Fibroblast of lung (primary cell): ENCODE data around the gene TMPO.

Experiments
- EZH2 ChIP-seq: IDR thresholded peaks from 2 replicates; pipeline ENCODE4 v1.5.1; 2012; ENCODE audit warnings: low read length, control low read depth, mild to moderate bottlenecking; ENCODE audit errors: missing control alignments
- TF ChIP-seq, protein P1 (sequence below), 2 donors: IDR thresholded peaks in 1 of 2; conservative IDR thresholded peaks in 1 of 2; 1 replicate in 1 of 2; 2 replicates in 1 of 2; pipeline ENCODE4 v1.5.1; 2011 to 2012; ENCODE audit warnings: low read length in 2 of 2, control low read depth in 1 of 2, inconsistent platforms in 1 of 2, low read depth in 1 of 2, mild to moderate bottlenecking in 1 of 2

DNA sequence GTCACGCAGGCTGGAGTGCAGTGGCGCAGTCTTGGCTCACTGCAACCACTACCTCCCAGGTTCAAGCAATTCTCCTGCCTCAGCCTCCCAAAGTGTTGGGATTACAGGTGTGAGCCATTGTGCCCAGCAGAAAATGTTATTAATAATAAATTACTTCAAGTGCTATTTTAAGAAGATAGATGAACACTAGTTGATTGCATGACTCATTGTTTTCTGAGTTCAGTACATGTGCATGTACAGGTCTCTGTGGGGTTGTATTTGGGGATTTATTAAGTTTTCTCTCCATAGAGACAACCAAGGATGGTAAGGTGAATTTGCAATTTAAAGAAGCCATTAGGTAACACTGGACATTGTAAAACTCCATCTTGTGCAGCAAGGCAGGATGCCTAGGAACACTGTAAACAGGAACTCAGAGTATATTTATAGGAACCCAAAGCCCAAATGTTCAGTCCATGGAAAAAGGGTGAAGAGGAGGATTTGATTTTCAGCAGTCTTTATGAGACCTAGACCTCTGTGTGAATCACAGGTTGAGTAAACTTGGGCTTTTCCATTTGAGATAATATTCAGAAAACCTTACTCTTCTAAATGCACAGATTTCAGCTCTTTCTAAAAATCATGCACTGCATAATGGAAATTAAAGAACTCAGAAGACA is 49.3 kb upstream of the TMPO start:
- TF ChIP-seq, protein P1, sequence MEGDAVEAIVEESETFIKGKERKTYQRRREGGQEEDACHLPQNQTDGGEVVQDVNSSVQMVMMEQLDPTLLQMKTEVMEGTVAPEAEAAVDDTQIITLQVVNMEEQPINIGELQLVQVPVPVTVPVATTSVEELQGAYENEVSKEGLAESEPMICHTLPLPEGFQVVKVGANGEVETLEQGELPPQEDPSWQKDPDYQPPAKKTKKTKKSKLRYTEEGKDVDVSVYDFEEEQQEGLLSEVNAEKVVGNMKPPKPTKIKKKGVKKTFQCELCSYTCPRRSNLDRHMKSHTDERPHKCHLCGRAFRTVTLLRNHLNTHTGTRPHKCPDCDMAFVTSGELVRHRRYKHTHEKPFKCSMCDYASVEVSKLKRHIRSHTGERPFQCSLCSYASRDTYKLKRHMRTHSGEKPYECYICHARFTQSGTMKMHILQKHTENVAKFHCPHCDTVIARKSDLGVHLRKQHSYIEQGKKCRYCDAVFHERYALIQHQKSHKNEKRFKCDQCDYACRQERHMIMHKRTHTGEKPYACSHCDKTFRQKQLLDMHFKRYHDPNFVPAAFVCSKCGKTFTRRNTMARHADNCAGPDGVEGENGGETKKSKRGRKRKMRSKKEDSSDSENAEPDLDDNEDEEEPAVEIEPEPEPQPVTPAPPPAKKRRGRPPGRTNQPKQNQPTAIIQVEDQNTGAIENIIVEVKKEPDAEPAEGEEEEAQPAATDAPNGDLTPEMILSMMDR (conservative IDR thresholded peaks at IDR 0.05 in 1 of 2, IDR thresholded peaks at IDR 0.05 in 1 of 2; ENCODE audit: low read depth in 1 of 2, low read length in 2 of 2): no peak
- no peak for TF ChIP-seq EZH2
